Measurements from ENCODE around the gene DCST1.
A peak's percentile ranks its signal among the peaks of the same experiment; 100 is the strongest.

Gene DCST1

DNA sequence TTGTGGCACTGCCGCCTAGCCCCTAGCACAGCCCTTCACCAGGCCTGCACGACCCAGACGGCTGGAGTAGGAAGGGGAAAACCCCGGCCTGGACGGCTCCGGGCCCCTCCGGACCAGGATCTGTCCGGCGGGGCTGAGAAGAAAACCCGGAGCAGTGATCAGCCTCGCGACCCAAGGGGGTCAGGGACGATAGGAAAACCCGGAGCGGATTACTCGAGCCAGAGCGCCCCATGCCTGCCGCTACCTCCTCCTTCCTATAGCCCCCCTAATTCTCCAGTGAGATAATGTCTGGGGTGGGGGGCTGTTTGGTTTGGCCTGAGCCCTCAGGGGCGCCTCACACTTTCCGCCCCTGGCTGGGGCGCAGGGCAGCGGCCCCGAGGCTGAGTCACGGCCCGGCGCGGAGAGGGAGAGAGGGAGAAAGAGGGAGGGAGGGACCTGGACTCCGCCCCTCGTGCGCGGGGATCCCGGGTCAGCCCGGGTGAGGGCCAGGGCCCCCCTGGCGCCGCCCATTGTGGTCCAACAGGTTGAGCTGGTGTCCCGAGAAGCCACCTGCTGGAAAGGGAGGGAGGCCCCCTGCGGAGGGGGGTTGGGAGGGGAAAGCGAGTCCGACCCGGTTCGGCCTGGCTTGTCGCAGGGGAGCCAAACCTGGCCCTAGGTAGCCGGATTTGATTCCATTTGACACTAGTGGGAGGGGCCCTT lies 32.7 kb upstream of the DCST1 start:
- peak; percentile 74 for DNase-seq (ENCODE audit: low spot score)

DNA sequence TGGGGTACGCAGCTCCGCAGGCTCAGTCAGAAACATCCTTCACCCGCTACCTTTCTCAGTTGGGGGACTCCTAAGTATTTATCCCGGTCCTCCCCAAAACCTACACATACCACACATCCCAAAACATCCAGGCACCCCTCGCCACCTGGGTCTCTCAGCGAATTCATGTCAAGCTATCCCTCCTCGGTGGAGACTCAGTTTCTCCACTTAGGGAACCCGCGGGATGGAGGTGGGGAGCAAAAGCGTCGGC lies 32.3 kb upstream of the DCST1 start:
- no peak for DNase-seq (ENCODE audit: low spot score)

DNA sequence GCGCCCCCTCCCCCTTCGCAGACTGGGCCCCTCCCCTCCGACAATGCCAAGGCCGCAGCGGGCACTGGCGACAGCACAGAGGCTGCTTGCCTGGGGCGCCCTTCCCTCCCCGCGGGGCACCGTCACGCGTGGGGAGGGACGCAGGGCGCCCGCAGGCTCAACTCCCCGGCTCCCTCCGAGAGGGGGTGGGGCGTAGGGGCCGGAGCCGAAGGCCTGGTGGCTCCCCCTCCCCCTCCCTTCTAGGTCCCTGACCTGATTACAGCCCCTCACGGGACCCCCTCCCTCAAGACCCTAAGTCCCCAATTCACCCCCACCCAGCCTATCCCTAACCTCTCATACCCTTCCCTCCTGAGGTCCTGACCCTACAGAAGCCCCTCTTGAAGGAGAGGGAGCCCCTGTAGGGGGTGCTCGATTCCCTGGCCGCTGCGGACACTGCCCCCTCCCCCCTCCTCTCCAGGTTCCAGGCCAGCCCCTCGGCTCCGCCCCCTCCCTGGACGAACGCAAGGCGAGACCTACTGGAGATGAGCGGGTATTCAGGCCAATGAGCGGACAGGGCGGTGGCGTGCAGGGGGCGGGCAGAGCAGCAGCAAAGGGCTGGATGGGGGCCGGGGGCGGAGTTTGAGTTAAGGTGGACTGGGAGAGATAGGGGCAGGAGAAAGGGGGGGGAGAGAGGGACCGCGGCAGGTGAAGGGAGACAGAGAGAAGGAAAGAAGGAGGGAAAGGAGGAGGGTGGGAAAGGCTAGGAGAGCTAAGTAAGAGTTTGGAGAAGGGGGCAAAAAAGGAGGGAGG lies 31.8 kb upstream of the DCST1 start:
- peak; percentile 98 for DNase-seq (ENCODE audit: low spot score)

DNA sequence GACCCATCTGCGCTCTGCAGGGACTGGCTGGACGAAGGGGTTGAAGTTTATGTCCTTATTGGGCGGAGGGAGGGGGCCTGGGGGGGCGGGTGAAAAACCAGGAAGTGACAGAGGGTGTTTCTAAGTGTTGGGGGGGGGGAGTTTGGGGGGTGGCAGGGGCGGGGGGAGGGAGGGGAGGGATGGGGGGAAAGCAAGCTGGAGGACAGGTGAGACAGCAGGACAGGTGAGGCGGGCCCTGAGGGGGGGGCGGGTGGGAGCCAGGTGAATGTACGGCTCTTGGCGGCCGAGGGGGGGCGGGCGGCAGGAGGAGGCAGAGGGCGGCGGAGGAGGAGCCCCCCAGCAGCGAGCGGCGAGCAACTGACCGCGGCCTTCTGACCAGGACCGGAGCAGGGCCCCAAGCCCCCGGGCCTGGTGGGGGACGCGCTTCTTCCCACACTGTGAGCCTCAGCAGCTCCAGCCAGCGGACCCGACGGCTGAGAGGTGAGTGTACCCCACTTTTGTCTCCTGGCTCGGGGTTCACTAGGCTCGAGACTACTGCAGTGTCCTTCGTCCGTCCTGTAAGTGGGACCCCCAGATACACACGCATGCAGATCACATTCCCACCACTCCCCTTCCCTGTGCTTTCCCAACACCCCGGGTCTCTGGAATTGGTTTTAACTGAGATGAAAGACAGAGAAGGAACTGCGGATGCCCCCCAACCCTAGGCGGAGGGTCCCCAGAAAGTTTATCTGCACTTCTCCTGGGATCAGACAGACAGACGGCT lies 31.0 kb upstream of the DCST1 start, which contains the start of gene ZBTB7B:
Gene ZBTB7B, plus strand, starts transcription at position 339 of the 763 bp plus-strand sequence. CDS start 11,859 bp downstream, outside the sequence.
- DNase-seq (ENCODE audit: low spot score): no peak

DNA sequence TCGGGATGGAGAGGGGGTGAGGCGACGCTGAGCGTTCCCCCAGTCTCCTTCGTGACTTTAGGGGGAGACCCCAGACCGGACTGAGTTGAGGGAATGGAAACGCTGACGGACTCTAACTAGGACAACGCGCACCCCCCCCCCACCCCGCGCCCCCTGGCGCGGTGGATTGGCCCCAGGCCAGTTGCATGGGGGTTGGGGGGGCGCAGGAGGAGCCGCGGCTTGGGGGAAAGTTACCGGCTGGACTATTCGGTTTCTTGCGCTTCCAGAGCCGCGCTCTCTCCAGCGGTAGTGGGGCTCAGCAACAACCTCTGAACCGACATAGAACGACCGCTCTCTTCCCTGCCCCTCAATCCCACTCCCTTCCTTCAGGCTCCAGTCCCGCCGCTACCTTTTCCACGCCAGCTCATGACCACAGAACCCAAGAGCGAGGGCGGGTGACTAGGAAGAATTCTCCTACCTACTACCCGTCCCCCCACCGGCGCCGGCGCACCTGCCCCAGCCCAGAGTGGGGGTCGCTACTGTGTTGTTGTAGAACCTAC lies 30.3 kb upstream of the DCST1 start:
- no peak for DNase-seq (ENCODE audit: low spot score)

DNA sequence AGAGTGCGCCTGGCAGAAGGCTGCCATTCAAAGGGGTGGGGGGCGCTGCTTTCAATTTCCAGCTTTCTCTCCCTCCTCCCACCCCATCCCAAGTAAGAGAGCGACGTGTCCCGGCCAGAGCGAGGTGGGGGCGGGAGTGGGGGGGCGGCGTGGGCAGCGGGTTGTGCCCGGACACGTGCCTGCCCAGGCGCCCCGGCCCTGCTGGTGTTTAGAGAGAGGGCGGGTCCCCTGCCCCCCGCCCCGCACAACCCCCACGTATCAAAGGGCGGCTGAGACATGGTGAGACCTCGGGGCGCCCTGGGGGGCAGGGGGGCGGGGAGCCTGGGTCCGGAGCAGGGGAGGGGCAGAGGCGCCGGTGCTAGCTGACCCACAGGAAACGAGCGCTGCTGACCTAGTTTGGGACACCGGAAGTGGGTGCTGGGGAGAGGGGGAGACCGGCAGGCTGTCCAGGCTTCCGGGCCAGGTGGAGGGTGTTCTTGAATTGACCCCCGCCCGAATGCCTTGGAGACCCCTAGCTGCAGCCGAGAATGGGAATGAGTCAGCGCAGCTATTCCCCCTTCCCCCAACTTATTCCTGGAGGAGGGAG lies 29.8 kb upstream of the DCST1 start:
- DNase-seq (ENCODE audit: low spot score): no peak

DNA sequence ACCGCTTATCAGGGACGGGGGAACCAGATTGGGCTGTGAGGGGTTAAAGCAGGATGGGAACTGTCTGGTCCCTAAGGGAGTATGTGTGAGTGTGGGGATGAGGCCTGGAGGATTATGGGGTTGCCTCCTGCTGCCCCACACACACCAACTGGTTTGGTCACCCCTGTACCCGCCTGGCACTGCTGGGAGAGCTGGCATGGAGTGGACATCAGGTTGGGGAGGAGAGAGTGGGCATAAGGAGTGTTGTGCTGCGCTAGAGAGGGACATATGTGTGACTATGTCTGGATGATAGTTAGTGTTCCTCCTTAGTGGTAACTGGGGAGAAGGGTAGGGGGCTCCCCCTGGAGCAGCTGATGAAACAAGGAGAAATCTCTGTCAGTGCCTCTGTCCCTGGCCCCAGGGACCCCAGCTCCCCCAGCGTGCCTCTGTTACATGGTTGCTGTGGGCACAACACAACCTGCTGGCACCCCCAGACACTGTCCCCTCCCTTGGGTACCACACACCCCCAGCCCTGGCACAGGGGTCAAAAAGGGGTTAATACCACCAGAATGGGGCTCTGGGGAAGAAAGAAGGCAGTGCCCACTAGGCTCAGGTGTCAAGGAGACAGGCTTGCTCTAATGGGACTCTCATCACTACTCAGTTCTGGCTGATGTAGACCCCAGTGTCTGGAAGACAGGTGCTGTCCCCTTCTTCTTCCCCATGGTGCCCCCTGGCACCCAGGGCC lies 29.1 kb upstream of the DCST1 start:
- no peak for DNase-seq (ENCODE audit: low spot score)

DNA sequence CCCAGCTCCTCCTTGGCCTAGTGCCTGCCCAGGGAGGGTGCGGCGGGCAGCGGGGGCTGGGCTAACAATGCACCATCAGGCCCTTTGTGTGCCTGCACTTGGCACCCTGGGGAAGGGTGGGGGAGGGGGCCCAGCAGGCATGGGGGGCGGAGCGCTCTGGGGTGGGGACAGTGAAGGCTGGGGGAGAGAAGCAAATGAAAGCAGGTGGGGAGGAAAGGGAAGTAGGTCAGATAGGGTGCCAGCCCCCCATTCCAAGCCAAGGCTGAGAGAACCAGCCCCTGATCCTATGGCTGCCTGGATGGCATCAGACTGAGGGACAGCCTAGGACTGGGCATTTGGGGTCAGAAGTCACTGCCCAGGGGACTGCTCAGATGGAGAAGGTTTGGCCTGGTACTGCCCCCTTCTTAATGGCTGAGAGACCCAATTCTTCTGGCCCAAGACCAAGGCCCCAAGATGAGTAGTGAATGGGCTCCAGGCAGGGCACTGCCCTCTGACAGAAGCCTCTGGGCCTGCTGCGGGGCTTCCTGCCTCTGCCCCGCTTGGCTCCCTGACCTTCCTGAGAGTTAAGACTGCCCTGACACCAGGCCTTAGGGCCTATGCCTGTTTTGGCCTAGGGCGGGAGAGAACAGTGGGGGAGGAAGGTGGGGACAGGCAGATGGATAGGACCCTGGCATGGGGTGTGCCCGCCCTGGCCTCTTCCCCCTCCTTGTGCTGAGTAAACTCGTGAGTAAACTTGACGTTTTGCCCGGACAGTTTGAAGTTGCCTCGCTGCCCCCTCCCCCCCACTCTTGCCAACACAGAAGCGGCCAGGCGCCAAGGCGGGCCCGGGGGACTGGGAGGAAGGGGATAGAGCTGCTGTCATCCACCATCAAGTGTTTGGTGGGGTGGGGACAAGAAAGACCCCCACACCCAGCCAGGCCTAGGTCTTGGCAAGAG lies 28.3 kb upstream of the DCST1 start:
- DNase-seq (ENCODE audit: low spot score): no peak

DNA sequence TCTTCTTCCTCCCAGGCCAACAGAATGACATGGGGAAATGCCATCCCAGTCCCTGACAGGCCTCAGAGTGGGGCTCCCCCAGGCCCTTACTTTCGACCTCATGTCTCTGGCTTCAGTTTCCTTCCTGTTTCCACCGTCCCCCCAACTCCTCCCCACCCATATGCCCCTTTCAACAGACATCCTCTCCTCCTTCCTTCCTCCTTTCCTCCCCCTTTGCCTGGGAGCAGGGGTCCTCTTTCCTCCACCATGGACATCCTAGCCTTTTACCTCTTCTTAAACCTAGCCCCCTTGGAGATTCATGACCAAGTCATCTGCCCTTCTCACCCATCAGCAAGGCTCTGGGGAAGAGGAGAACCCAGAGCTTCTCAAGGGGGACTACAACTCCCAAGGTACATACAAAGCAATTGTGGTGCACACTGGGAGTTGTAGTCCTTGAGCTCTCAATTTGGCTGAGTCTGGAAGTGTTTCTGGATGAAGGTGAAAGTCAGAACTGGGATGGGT lies 27.0 kb upstream of the DCST1 start:
- DNase-seq (ENCODE audit: low spot score): peak; percentile 46

DNA sequence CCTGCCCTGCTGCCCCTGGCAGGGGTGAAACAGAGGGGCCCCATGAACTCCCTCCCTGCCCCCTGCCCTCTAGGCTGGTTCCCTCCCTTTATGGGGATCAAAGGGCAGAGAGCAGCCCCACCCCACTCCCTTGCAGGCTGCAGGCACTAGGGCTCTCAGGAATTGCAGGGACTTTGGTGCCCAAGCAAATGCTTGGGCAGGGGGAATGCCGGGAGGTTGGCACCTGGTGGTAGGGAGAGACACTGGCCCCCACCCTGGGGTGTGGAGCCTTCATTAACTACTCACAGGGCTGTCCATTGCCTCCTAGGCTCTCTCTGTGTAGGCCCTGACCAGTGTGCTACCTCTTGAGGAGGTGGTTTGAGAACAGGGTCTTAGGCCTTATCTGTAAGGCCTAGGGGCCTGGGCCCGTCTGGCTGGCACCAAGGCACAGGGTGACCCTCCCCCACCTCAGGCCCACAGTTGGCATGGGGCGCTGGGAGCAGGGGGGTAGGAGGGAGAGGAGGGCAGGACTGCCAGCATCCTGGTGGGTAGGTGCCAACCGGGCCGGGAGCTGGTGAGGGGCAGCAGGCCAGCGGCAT lies 26.3 kb upstream of the DCST1 start:
- no peak for DNase-seq (ENCODE audit: low spot score)

DNA sequence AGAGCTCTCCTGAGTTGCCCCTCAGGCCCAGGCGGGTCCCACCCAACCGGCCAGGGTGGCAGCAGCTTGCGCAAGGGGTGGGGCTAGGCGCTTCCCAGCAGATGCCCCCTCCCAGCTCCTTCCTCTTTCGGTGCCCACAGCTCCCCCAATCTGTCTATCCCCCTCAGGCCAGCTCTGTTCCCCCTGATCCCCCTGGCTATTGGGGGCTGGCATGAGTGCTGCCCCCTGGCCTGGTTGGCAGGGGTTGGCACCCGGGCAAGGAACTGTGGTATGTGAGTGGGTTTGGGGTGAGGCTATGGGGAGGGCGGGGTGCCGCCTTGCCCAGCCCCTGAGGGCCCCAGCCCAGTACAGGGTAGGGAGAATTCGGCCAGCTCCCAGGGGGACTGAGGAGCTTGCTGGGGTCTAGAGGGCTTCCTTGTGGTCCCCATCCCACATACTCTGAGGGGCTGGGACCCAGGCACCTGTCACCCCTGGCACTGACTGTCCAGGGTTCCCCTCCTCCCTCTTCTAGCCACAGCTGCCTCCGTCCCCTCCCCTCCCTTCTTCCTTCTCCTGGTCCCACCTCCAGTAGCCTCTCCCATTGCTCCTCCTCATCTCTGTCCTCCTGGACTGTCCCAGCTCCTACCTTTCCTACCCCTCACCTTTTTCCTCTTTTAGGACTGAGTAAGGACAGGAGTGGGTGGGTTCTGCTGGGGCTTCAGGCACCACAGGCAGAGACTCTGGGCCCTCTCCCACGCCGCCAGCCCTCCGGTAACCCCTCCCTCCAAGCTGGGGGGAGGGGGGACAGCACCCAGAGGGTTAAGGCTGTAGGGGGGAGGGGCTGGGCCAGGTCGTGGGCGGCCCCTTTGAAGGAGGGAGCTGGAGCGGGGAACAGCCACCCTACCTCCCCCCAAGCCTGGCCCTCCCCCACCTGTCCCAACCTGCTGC lies 25.3 kb upstream of the DCST1 start:
- no peak for DNase-seq (ENCODE audit: low spot score)

DNA sequence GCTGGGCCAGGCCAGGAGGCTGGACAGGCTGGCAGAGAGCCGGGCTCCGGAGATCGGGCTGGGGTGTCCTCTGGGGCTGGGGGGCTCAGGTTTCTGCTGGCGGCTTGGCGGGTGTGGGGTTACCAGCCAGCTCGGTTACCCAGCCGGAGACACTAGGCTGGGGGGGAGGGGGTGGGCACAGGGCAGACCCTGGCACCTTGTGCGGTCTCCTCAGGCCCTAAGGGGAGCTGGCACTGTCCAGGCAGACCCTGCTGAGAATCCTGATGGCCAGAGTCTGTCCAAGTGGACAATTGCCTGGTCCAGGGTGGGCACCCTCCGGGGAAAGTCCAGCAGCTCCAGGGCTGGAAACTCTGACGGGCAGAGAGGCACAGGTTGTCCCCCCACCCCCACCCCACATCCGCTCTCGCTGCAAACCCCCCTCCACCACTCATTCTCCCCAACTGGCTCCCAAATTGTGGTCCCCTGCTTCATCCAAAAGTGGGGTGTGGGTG lies 24.4 kb upstream of the DCST1 start:
- no peak for DNase-seq (ENCODE audit: low spot score)

DNA sequence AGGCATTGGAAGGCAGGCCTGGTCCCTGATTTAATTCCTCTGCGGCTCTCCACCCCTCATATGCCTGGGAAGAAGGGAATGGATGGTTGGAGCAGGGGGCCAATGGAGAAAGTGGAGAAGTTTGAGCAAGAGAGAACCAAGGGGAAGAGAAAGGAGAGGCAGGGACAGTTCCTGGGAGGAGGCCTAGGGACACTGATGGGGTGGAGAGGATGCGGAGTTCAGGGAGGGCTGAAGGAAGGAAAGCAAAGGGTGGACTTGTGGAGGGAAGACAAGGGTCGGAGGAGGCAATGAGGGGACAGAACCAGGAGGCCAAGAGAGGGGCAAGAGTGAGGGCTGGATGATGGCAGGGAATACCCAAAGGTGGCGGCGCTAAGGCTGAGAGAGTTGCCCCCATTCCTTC lies 23.9 kb upstream of the DCST1 start:
- no peak for DNase-seq (ENCODE audit: low spot score)

DNA sequence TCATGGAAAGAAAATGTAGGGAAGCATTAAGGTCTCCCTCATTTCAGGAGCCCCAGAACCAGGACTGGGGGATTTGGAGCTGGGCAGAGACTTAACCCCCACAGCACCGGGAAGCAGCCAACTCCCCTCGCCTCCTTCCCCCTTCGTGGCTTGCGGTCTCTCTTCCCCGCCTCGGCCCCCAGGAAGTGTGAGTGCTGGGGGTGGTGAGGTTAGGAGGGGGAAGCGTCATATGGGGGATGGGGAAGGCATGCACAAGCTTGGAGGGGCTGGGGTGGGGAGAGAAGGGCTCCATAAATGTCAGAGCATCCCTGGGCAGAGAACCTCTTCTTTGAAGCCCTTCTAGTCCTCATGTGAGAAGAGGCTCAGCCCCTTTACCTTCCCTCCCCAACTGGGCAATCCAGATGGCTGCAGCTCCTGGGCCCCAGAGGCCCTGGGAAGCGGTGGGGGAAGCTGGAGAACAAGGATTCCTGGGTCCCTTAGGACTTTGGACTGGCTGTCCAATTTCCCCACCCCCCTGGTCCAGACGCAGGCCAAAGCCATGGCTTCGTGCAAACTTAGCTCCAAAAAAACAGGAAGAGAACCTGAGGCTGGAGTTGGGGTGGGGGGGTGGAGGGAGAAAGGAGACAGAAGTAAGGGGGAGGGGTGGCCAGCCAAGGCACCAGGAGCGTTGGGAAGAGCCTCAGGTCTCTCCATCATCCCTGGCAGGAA lies 23.3 kb upstream of the DCST1 start:
- no peak for DNase-seq (ENCODE audit: low spot score)

DNA sequence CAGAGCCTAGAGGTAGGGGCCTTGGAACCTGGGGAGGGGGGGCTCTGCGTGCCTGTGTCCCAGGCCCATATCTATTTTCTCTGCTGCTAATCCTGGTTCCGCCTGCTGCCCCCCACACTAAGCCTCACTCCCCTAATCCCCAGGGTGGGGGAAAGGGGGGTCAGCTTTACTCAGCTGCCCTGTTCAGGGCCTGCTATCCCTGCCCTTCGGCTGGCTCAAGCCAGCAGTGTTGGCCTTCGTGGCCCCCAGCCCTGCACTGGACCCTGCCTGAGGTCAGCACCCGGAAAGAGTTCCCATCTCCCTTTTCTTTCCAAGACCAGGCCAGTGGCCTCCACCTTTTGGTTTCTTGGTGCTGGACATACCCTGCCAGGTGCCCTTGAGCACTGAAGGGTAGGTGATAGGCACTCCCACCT lies 22.6 kb upstream of the DCST1 start:
- no peak for DNase-seq (ENCODE audit: low spot score)

DNA sequence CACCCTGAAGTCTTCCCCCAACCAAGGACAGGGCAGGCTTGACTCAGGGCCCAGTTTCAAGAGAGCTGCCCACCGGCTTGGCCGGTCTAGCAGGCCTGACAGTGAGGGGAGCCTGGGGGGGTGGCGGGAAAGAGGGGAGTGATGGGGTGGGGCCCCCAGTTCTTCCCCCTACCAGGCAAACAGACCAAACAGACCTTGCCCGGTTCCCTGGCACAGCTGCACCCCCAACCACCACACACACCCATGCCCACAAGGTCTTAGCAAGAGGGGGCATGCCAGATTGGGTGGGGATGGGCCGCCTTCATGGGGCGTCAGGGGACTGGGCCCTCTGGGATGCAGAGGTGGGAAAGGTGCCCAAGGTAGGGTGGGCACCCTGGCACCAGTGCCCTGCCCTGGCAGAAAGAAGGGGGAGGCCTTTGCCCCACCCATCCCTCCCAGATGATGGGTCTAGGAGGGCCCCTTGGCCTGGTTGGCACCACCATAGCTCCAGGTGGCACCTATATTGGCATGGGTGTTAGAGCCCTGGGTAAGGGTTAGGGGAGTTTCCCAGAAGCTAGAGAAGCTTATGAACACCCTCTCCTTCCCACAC lies 22.1 kb upstream of the DCST1 start:
- DNase-seq (ENCODE audit: low spot score): no peak

DNA sequence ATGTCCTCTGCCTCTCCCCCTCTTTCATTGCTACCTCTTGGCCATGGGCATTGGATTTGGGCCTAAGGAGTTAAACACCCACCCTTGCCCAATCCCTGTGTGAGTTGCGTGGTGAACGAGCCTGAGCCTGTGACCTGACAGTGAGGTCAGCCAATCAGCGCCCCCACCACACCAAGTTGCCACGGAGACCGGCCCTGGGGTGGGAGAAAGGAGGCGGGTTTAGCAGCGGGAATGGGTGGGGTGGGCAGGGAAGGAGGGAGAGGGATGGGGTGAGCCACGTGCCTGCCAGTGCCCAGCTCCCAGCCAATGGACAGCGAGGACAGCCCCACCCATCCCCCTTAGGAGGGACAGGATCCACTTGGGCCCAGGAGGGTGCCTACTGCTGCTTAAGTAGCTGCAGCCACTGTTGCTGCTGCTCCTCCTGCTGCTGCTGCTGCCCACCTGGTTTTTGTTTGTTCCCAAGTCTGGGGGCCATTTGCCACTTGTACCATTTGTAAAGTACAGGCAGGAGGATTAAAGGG lies 21.5 kb upstream of the DCST1 start:
- DNase-seq (ENCODE audit: low spot score): no peak

All from CD4-positive, alpha-beta T cell treated with Interleukin-15 for 4 hours (primary cell).